ENCODE measurements around the gene CAMTA1. TPM values are rescaled to one million over a fixed set of nuclear protein-coding genes. Genes with fewer than 3 reads are reported as not detected.

The CAMTA1 gene
- total RNA-seq, 1 donor from 2014 or later = 268 TPM

DNA sequence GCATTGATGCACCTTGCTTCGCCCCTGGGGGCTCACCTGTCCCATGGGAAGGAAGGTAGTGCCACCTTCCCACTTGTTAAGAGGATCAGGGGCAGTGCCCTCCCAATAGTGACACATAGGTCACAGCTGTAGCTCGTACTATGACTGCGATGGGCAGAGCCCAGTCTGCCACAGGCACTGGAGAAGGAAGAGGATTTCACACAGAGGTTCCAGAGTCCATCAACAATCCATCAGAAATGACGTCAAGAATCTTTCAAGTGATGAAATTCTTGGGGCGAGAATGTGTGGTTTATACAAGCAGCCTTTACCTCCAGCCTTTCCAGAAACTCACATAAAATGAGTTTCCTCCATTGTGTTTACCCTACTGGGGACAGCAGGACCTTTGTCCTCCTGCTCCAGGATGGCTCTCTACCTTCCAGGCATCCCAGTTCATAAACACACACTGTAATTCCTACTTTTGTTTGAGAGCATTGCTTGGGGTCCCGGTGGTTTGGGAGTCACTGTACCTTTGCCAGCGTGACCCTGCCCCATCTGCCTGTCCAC, 725.2 kb downstream of the CAMTA1 start:
- H3F3A ChIP-seq (ENCODE audit: low read depth) = no peaks in the 10 kb centered on the region
- H3K9ac ChIP-seq = no peak overlapping the region
- no peak overlapping the region for H3K4me2 ChIP-seq
- no peaks in the 10 kb centered on the region for H3K9me3 Mint-ChIP-seq
- H3K4me3 Mint-ChIP-seq = no peak overlapping the region
- H3K4me3 ChIP-seq = no peak overlapping the region
- H3K27me3 Mint-ChIP-seq (ENCODE audit: insufficient read depth, low read depth) = peaks cover 7% of the 10 kb centered on the region
- no peak for DNase-seq (ENCODE audit: low spot score)
- no peak overlapping the region for H2AFZ ChIP-seq (replicated peaks)
- H3K36me3 ChIP-seq = no peaks in the 10 kb centered on the region
- no peak overlapping the region for H3K27ac Mint-ChIP-seq
- TF ChIP-seq EZH2phosphoT487 (IDR thresholded peaks at IDR 0.05) = no peak
- TF ChIP-seq EZH2 (IDR thresholded peaks at IDR 0.05) = no peak
- TF ChIP-seq, protein P1, sequence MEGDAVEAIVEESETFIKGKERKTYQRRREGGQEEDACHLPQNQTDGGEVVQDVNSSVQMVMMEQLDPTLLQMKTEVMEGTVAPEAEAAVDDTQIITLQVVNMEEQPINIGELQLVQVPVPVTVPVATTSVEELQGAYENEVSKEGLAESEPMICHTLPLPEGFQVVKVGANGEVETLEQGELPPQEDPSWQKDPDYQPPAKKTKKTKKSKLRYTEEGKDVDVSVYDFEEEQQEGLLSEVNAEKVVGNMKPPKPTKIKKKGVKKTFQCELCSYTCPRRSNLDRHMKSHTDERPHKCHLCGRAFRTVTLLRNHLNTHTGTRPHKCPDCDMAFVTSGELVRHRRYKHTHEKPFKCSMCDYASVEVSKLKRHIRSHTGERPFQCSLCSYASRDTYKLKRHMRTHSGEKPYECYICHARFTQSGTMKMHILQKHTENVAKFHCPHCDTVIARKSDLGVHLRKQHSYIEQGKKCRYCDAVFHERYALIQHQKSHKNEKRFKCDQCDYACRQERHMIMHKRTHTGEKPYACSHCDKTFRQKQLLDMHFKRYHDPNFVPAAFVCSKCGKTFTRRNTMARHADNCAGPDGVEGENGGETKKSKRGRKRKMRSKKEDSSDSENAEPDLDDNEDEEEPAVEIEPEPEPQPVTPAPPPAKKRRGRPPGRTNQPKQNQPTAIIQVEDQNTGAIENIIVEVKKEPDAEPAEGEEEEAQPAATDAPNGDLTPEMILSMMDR (IDR thresholded peaks at IDR 0.05) = no peak
- peaks cover 4% of the 10 kb centered on the region for H3K4me1 ChIP-seq
- no peaks in the 10 kb centered on the region for H3K27me3 ChIP-seq
- no peaks in the 10 kb centered on the region for H3K36me3 Mint-ChIP-seq
- H3K4me1 Mint-ChIP-seq = peaks cover 8% of the 10 kb centered on the region
- H3K79me2 ChIP-seq (ENCODE audit: low read depth) = no peaks in the 10 kb centered on the region
- H3K9me3 ChIP-seq (ENCODE audit: low read depth) = no peaks in the 10 kb centered on the region
- H4K20me1 ChIP-seq (ENCODE audit: low read depth) = no peaks in the 10 kb centered on the region
- no peak overlapping the region for H3K27ac ChIP-seq

DNA sequence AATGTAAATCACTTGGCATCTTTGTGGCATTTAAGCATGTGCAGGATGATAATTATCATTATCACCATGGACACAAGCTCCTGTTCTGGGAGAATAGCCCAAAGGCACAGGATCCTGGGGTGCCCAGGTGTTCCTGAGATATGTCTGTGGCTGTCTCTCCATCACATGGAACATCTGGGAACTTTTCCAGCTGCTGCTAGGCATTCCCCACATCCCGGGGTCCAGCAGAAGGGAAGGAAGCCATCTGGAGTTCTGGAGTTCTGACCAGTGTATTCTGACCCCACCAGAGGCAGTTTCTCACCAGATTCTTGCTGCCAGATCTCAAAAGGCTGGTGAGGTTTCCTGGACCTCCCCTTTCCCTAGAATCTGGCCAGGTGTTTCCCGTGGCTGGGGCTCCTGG, 726.1 kb downstream of the CAMTA1 start:
- Histone ChIP-seq H3K27me3 (no peaks in the 10 kb centered on the region), H3K36me3 (no peaks in the 10 kb centered on the region)

DNA sequence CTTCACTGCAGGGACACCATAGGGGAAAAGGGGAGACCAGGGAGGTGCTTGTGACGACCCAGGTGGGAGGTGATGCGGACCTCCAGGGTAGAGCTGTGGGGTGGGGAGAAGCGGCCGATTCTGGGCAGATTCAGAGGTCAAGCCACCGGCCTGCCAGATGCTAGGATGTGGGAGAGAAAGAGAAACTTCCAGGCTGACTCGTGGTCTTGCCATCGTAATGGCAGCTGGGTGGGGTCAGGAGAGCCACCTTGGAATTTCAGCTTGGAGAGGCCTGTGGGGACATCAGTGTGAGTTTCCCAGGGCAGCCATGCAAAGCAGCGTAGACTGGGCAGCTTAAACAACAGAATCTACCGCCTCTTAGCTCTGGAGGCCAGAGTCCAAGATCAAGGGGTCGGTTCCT, 727.8 kb downstream of the CAMTA1 start:
- no peak overlapping the region for H2AFZ ChIP-seq (replicated peaks)
- peaks cover 13% of the 10 kb centered on the region for H3K4me1 Mint-ChIP-seq
- no peak overlapping the region for H3K27ac Mint-ChIP-seq
- no peak overlapping the region for H3K4me2 ChIP-seq
- H3K79me2 ChIP-seq (ENCODE audit: low read depth) = no peaks in the 10 kb centered on the region
- TF ChIP-seq EZH2 (IDR thresholded peaks at IDR 0.05) = no peak
- no peak for TF ChIP-seq EZH2phosphoT487 (IDR thresholded peaks at IDR 0.05)
- TF ChIP-seq, protein P1 (IDR thresholded peaks at IDR 0.05) = no peak
- H3K27me3 ChIP-seq = no peaks in the 10 kb centered on the region
- no peak for DNase-seq (ENCODE audit: low spot score)
- H4K20me1 ChIP-seq (ENCODE audit: low read depth) = no peaks in the 10 kb centered on the region
- H3K9me3 Mint-ChIP-seq = no peaks in the 10 kb centered on the region
- H3K9me3 ChIP-seq (ENCODE audit: low read depth) = no peaks in the 10 kb centered on the region
- peaks cover 4% of the 10 kb centered on the region for H3K4me1 ChIP-seq
- H3K27me3 Mint-ChIP-seq (ENCODE audit: insufficient read depth, low read depth) = peaks cover 9% of the 10 kb centered on the region
- H3K9ac ChIP-seq = no peak overlapping the region
- no peaks in the 10 kb centered on the region for H3F3A ChIP-seq (ENCODE audit: low read depth)
- no peaks in the 10 kb centered on the region for H3K36me3 Mint-ChIP-seq
- no peaks in the 10 kb centered on the region for H3K36me3 ChIP-seq
- H3K4me3 Mint-ChIP-seq = no peak overlapping the region
- H3K27ac ChIP-seq = no peak overlapping the region
- H3K4me3 ChIP-seq = no peak overlapping the region

More for the DNA sequence above, 726.1 kb downstream of the CAMTA1 start:
- Histone ChIP-seq H3K9ac (no peak overlapping the region), H3K4me2 (no peak overlapping the region), H3K4me1 (peaks cover 4% of the 10 kb centered on the region), H3F3A (ENCODE audit: low read depth) (no peaks in the 10 kb centered on the region), H4K20me1 (ENCODE audit: low read depth) (no peaks in the 10 kb centered on the region), H2AFZ (replicated peaks) (no peak overlapping the region), H3K27ac (no peak overlapping the region), H3K9me3 (ENCODE audit: low read depth) (no peaks in the 10 kb centered on the region), H3K79me2 (ENCODE audit: low read depth) (no peaks in the 10 kb centered on the region), H3K4me3 (no peak overlapping the region)
- Mint-ChIP-seq H3K4me3 (no peak overlapping the region), H3K27ac (no peak overlapping the region), H3K4me1 (peaks cover 9% of the 10 kb centered on the region), H3K9me3 (no peaks in the 10 kb centered on the region), H3K36me3 (no peaks in the 10 kb centered on the region), H3K27me3 (ENCODE audit: insufficient read depth, low read depth) (peaks cover 7% of the 10 kb centered on the region)
- DNase-seq (ENCODE audit: low spot score) = no peak
- TF ChIP-seq, protein P1 (IDR thresholded peaks at IDR 0.05) = no peak
- no peak for TF ChIP-seq EZH2phosphoT487 (IDR thresholded peaks at IDR 0.05)
- TF ChIP-seq EZH2 (IDR thresholded peaks at IDR 0.05) = no peak

All from neural progenitor cell (in vitro differentiated cells).